ENCODE results near the gene PNPLA1.
"Not testable (repeated sequence)": the region's sequence is repeated elsewhere in the genome, so short reads cannot be mapped to it uniquely, and the experiment has no call there.

The PNPLA1 gene

DNA sequence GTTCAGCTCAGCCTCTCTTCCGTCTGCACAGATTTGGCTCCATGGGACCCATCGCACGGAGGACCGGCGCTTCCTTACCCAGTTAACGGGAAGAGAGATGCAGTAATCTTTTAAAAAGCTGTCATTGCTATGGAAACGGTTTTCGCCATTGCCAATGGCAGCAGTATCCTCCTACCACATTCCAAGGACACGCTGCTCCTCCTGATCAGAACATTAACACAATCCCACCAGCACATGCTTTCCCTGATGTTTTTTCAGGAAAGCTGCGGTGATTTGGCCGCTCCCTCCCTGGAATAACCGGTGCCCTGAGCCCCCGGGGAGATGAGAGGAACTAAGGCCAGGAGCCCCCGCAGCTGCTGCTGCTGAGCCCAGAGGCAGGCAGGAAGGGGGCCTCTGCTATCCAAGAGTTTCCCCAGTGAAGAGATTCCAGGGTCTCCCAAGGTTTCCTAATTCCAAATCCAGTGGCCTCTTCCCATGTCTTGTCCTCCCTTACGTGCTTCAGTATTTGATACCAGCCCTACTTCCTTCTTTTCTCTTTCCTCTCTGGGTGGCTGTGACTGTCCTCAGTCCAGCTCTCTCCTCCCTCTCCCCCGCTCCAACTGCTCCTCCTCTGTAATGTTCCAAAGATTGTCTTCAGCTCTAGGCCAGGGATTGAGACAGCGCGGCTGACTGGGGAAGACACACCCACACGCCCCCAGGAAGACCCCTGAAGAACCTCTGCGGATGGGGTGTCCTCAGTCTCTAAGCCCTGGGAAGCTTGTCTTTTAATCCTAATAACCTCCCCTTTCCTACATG lies 64.3 kb downstream of the PNPLA1 start:
- FAIRE-seq (no peak), DNase-seq (ENCODE audit: insufficient read length, low spot score) (no peak)

GRCh38 chr6:36334832-36335459 lies 65.1 kb downstream of the PNPLA1 start:
- DNase-seq (ENCODE audit: insufficient read length, low spot score) (no peak), FAIRE-seq (peak; percentile 26)

DNA sequence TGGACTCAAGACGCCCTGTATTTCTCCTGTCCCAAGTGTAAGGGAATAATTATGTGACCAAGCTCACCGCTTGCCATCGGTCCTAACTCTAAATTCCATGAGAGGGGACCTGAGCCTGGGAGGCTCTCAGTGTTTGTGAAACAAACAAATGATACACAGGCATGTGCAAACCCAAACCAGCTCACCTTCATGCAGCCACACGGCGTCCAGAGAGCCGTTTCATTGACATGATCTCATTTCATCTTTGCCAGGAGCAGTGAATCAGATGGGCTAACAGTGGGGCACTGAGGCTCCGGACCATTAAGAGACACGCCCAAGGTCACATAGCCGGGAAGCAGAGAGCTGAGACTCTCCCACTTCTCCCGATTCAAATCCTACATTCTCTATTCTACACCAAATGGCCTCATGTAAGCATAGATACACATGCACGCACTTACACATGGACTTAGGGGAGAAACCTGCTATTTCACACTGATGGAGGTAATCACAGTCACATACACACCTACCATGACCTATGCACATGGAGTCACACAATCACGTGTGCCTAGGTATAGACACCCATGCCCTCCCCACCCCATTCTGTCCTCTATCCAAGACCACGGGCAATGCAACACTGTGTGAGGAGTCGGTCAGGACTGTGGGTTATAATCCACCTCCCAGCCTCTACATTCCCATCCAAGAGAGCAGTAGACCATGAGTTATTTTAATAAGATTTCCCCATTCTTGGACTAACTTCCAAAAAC lies 65.8 kb downstream of the PNPLA1 start:
- FAIRE-seq, result no peak
- DNase-seq (ENCODE audit: insufficient read length, low spot score), result no peak

GRCh38 chr6:36336208-36336710 lies 66.4 kb downstream of the PNPLA1 start:
- FAIRE-seq (no peak), DNase-seq (ENCODE audit: insufficient read length, low spot score) (no peak)

DNA sequence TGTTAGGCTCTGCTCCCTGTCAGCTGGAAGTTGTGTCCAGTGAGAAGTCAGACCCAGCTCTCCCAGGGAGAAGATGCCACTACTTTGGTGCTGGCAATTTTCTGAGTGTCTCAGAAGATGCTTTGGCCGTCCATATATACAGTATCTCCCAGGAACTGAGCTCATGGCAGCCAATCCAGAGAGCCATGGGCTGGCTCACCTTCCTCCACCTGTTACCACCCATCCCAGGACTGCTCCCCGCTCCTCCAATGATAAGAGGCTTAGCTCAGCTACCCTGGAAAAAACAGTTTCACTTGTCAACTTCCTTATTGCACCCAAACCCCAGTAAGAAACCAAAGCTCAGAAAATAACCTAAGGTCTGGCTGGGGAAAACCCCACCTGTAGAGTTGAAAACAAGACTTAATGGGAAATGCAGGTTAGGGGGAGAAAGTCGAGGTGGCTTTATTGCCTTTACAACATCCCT lies 67.0 kb downstream of the PNPLA1 start, which contains the start of gene BNIP5:
BNIP5 (minus strand) TSS at position 110 of the 463 bp plus-strand sequence. CDS start 6,198 bp downstream, outside the sequence.
- FAIRE-seq (no peak), DNase-seq (ENCODE audit: insufficient read length, low spot score) (no peak)

GRCh38 chr6:36337814-36338213 lies 68.0 kb downstream of the PNPLA1 start:
- FAIRE-seq, result no peak
- DNase-seq (ENCODE audit: insufficient read length, low spot score), result no peak

GRCh38 chr6:36338223-36338622 lies 68.4 kb downstream of the PNPLA1 start:
- not testable (repeated sequence) for FAIRE-seq

GRCh38 chr6:36339146-36339545 lies 69.3 kb downstream of the PNPLA1 start:
- no peak for FAIRE-seq
- no peak for DNase-seq (ENCODE audit: insufficient read length, low spot score)

More at GRCh38 chr6:36338223-36338622, 68.4 kb downstream of the PNPLA1 start:
- DNase-seq (ENCODE audit: insufficient read length, low spot score), result not testable (repeated sequence)

DNA sequence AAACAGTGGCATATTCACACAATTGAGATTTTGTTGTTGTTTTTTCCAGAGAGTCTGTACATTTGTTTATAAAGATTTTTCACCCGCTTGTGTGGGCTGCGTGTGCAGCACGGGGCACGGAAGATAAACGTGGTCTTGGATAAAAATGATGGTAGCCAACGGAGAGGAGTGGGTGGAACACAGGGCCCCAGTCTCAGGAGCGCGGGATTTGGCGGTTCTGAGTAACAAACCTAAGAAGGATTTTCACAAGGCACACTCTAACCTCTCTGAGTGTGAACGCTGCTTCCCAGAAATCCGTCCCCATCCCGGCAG lies 70.4 kb downstream of the PNPLA1 start:
- DNase-seq (ENCODE audit: insufficient read length, low spot score) (no peak), FAIRE-seq (no peak)

DNA sequence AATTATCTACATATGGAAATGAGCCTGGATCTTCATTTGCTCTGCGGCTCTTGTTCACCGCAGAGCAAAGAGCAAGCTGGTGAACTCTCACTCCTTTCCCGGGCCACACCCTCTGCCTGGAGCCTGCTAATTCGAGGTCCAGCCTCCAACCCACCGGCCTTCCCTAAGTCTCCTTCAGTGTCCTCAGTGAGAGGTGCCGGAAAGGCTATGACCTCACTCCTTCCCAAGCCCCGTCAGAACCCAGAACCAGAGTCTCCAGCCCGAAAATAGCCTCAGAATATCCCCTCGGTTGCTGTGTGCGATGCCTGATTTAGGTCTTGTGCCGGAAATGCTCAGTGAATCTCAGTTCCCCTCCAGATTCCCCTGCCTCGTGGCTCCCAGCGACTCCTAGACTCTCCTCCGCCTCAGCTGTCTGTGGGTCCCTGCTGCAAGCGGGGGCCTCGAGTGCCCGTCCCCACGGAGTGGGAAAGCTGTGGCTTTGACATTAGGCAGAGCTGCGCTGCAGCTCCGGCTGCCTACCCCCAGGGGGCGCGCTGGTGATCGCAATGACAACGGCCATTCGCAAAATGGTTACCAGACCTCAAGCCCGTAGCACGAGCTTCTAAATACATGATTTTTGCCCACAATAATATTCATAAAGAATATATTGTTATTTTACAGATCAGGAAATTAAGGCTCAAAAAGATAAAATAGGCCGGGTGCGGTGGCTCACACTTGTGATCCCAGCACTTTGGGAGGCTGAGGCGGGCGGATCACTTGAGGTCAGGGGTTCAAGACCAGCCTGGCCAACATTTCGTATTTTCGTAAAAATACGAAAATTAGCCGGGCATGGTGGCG lies 71.0 kb downstream of the PNPLA1 start:
- peak; percentile 81 for DNase-seq (ENCODE audit: insufficient read length, low spot score)
- FAIRE-seq, result peak; percentile 36

DNA sequence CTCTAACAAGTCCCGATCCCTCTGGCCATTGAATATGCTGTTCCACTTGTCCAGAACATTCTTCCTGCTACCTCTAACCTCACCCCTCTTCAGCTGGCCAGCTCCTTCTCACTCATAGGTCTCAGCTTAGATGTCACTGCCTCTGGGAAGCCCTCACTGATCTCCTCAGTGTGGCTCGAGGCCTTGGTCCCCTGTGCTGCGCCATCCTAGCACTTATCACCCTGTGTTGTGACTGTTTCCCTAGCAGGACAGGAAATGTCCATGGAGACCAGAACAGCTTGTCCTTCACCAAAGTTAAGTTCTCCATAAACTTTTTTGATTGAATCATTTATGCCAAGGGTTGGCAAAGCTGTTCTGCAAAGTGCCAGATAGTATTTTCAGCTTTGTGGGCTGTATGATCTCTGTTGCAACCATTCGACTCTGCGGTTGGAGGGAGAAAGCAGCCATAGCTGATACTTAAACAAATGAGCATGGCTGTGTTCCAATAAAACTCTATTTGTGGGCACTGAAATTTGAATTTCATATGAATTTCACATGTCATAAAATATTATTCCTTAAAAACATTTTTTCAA lies 73.3 kb downstream of the PNPLA1 start:
- FAIRE-seq (no peak), DNase-seq (ENCODE audit: insufficient read length, low spot score) (no peak)

DNA sequence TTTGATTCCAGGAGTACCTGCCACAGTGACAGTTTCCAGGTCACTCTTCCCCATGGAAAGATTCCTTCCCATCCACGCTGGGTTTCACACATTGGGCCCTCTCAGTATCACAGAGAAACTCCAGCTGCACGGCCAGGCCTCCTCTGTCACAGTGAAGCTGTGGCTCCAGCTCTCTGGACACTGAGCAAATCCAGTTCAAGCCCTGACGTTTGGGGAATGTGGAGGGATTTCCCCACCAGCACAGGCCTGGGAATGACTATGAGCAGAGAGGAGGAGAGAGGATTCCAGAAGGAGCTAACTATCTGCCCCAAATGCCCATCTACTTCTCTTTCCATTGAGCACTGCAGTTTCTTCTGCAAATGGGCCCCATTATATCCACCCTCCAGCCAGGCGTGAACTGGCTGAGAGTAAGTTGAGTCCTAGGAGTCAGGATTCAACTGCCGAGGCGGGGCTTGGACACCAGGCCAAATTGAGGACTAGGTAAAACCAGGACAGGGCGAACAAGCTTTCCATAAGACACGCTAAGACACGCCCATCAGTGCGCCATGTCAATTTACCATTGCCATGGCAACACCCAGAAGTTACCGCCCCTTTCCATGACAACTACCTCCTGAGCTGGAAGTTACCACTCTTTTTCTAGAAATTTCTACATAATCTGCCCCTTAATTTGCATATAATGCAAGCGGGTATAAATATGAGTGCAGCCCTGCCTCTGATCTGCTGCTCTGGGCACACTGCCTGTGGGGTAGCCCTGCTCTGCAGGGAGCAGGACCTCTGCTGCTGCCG lies 76.0 kb downstream of the PNPLA1 start:
- FAIRE-seq (peak; percentile 54), DNase-seq (ENCODE audit: insufficient read length, low spot score) (no peak)

GRCh38 chr6:36346486-36347273 lies 76.8 kb downstream of the PNPLA1 start:
- no peak for FAIRE-seq
- no peak for DNase-seq (ENCODE audit: insufficient read length, low spot score)

DNA sequence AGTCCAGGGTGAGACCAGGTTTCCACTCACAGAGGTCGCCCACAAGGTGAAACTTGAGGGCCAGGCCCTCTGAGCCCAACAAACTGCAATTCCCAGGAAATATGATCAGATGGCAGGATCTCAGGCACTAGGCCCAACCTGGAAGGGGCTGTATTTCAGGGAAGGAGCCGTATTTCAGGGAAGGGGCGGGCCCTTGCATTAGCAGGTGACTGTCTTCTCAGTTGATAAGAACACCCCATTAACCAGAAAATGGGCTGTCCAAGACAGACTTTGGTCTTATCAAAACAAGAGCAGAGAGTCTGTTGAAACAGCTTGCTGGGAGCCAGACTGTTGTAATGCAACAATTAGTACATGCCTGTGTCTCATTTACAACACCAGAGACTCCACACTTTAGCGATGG lies 77.8 kb downstream of the PNPLA1 start:
- FAIRE-seq, result no peak
- DNase-seq (ENCODE audit: insufficient read length, low spot score), result no peak

DNA sequence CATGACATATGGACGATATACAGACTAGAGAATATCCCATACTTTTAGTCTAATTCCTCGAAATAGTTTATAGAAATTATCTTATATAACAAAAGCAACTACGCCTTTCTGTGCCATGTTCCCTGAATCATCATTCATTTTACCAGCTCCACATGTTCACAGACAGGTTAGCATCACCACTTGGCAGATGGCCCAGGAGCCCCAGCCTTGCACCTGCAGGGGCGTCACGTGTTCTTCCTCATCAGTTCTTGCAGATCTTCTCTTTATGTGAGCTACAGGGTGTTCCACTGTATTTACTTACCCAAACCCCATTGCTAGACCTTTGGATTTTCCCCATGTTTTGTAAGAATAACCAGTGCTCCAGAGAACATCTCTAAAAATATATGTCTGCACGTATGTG lies 79.4 kb downstream of the PNPLA1 start:
- FAIRE-seq (no peak), DNase-seq (ENCODE audit: insufficient read length, low spot score) (no peak)

DNA sequence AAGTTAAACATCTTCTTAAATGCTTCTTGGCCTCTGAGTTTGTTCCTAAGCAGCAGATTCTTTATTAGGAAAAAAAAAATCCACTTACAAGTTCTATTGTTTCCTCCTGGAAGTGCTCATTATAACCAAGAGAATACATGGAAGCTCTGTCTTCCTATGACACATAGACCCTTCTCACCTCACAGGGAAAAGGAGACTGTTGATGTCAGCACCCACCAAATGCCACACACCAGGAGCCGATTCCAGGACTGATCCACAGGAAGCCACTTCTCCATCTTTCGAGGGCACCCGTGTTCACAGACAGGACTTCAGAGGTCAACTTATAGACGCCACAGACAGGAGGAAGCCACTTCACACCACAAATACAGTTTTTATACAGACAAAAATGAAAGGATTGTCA lies 80.2 kb downstream of the PNPLA1 start:
- FAIRE-seq, result no peak
- no peak for DNase-seq (ENCODE audit: insufficient read length, low spot score)

DNA sequence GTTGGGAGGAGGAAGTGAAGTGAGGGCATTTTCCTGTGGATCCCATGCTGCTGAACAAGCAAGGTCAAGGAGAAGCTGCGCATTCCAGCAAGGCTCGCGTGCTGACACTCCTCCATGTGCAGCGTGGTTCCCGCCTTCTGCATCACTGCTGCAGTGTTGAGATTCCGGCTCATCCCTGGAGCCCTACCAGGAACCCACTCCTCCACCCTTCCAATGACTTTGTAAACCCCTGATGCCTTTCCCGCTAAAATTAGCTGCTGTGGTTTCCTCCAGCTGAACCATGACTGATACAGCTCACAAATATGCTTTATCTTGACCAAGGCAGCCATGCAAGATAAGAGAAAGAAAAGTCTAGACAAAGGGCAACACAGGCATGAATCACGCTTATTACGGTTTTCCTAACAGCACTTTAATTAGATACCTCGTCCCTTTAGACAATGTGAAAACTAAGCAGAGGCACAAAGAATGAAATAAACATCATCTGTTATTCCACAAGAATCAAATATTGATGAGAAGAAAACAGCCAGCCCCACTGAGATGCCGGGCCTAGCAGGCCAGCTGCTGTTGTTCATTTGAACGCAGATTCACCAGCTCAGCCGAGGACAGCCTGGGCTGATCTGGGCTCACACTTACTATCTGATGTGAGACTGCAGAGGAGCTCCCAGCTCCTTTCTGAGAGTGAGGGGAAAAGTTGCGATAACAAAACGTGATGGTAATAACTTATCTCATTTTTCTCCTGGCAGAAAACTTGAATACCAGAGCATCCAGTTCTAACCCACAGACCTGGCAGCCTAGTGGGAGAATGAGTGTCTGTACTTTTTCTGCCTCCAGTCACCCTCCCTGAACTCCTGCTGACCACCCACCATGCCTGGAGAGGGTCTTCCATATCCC lies 81.1 kb downstream of the PNPLA1 start:
- DNase-seq (ENCODE audit: insufficient read length, low spot score) (no peak), FAIRE-seq (no peak)

All from HTR-8/SVneo (cell line).